ENCODE measurements around the gene PDE4D.

PDE4D gene

GRCh38 chr5:59137846-59138245, 755.7 kb downstream of the PDE4D start:
- no peak for FAIRE-seq
- TF ChIP-seq POLR2A (IDR thresholded peaks at IDR 0.05; ENCODE audit: low read depth, low read length) (no peak), TAF1 (IDR thresholded peaks at IDR 0.05; ENCODE audit: low read depth, low read length) (no peak), POLR2AphosphoS5 (IDR thresholded peaks at IDR 0.05; ENCODE audit: low read depth, low read length) (no peak), PAX5 (IDR thresholded peaks at IDR 0.05; ENCODE audit: insufficient read depth, low read length, severe bottlenecking) (no peak), SPI1 (IDR thresholded peaks at IDR 0.05; ENCODE audit: low read depth, low read length) (no peak), POU2F2 (IDR thresholded peaks at IDR 0.05; ENCODE audit: low read depth, low read length) (no peak)
- no peak for DNase-seq (ENCODE audit: insufficient read length, low spot score)

GRCh38 chr5:59136549-59136948, 757.0 kb downstream of the PDE4D start:
- no peak for FAIRE-seq
- no peak for DNase-seq (ENCODE audit: insufficient read length, low spot score)
- no peak for TF ChIP-seq TAF1 (IDR thresholded peaks at IDR 0.05; ENCODE audit: low read depth, low read length)
- no peak for TF ChIP-seq SPI1 (IDR thresholded peaks at IDR 0.05; ENCODE audit: low read depth, low read length)
- TF ChIP-seq POU2F2 (IDR thresholded peaks at IDR 0.05; ENCODE audit: low read depth, low read length), result no peak
- TF ChIP-seq POLR2AphosphoS5 (IDR thresholded peaks at IDR 0.05; ENCODE audit: low read depth, low read length), result no peak
- TF ChIP-seq PAX5 (IDR thresholded peaks at IDR 0.05; ENCODE audit: insufficient read depth, low read length, severe bottlenecking), result no peak
- TF ChIP-seq POLR2A (IDR thresholded peaks at IDR 0.05; ENCODE audit: low read depth, low read length), result no peak

GRCh38 chr5:59134471-59135163, 758.9 kb downstream of the PDE4D start:
- no peak for TF ChIP-seq TAF1 (IDR thresholded peaks at IDR 0.05; ENCODE audit: low read depth, low read length)
- TF ChIP-seq SPI1 (IDR thresholded peaks at IDR 0.05; ENCODE audit: low read depth, low read length), result no peak
- no peak for TF ChIP-seq POU2F2 (IDR thresholded peaks at IDR 0.05; ENCODE audit: low read depth, low read length)
- TF ChIP-seq PAX5 (IDR thresholded peaks at IDR 0.05; ENCODE audit: insufficient read depth, low read length, severe bottlenecking), result no peak
- no peak for TF ChIP-seq POLR2A (IDR thresholded peaks at IDR 0.05; ENCODE audit: low read depth, low read length)
- TF ChIP-seq POLR2AphosphoS5 (IDR thresholded peaks at IDR 0.05; ENCODE audit: low read depth, low read length), result no peak
- DNase-seq (ENCODE audit: insufficient read length, low spot score) (no peak), FAIRE-seq (no peak)

GRCh38 chr5:59133764-59134261, 759.7 kb downstream of the PDE4D start:
- TF ChIP-seq POLR2AphosphoS5 (IDR thresholded peaks at IDR 0.05; ENCODE audit: low read depth, low read length) (no peak), TAF1 (IDR thresholded peaks at IDR 0.05; ENCODE audit: low read depth, low read length) (no peak), PAX5 (IDR thresholded peaks at IDR 0.05; ENCODE audit: insufficient read depth, low read length, severe bottlenecking) (no peak), POU2F2 (IDR thresholded peaks at IDR 0.05; ENCODE audit: low read depth, low read length) (no peak), POLR2A (IDR thresholded peaks at IDR 0.05; ENCODE audit: low read depth, low read length) (no peak), SPI1 (IDR thresholded peaks at IDR 0.05; ENCODE audit: low read depth, low read length) (no peak)
- DNase-seq (ENCODE audit: insufficient read length, low spot score) (no peak), FAIRE-seq (no peak)

GRCh38 chr5:59132131-59132530, 761.4 kb downstream of the PDE4D start:
- TF ChIP-seq SPI1 (IDR thresholded peaks at IDR 0.05; ENCODE audit: low read depth, low read length) (no peak), POLR2A (IDR thresholded peaks at IDR 0.05; ENCODE audit: low read depth, low read length) (no peak), TAF1 (IDR thresholded peaks at IDR 0.05; ENCODE audit: low read depth, low read length) (no peak), POLR2AphosphoS5 (IDR thresholded peaks at IDR 0.05; ENCODE audit: low read depth, low read length) (no peak), POU2F2 (IDR thresholded peaks at IDR 0.05; ENCODE audit: low read depth, low read length) (no peak), PAX5 (IDR thresholded peaks at IDR 0.05; ENCODE audit: insufficient read depth, low read length, severe bottlenecking) (no peak)
- DNase-seq (ENCODE audit: insufficient read length, low spot score), result no peak
- no peak for FAIRE-seq

GRCh38 chr5:59130431-59130830, 763.1 kb downstream of the PDE4D start:
- DNase-seq (ENCODE audit: insufficient read length, low spot score), result no peak
- no peak for FAIRE-seq
- TF ChIP-seq SPI1 (IDR thresholded peaks at IDR 0.05; ENCODE audit: low read depth, low read length) (no peak), POLR2AphosphoS5 (IDR thresholded peaks at IDR 0.05; ENCODE audit: low read depth, low read length) (no peak), POLR2A (IDR thresholded peaks at IDR 0.05; ENCODE audit: low read depth, low read length) (no peak), TAF1 (IDR thresholded peaks at IDR 0.05; ENCODE audit: low read depth, low read length) (no peak), POU2F2 (IDR thresholded peaks at IDR 0.05; ENCODE audit: low read depth, low read length) (no peak), PAX5 (IDR thresholded peaks at IDR 0.05; ENCODE audit: insufficient read depth, low read length, severe bottlenecking) (no peak)

- FAIRE-seq, result no peak
- DNase-seq (ENCODE audit: insufficient read length, low spot score), result no peak
- TF ChIP-seq POU2F2 (IDR thresholded peaks at IDR 0.05; ENCODE audit: low read depth, low read length) (no peak), POLR2A (IDR thresholded peaks at IDR 0.05; ENCODE audit: low read depth, low read length) (no peak), POLR2AphosphoS5 (IDR thresholded peaks at IDR 0.05; ENCODE audit: low read depth, low read length) (no peak), SPI1 (IDR thresholded peaks at IDR 0.05; ENCODE audit: low read depth, low read length) (no peak), PAX5 (IDR thresholded peaks at IDR 0.05; ENCODE audit: insufficient read depth, low read length, severe bottlenecking) (no peak), TAF1 (IDR thresholded peaks at IDR 0.05; ENCODE audit: low read depth, low read length) (no peak)
Observed at GRCh38 chr5:59128646-59129290, 764.8 kb downstream of the PDE4D start.

GRCh38 chr5:59126708-59127573, 766.6 kb downstream of the PDE4D start:
- no peak for FAIRE-seq
- TF ChIP-seq SPI1 (IDR thresholded peaks at IDR 0.05; ENCODE audit: low read depth, low read length) (0 out of 2 replicates have a peak, but pooled peaks have one; percentile 23), PAX5 (IDR thresholded peaks at IDR 0.05; ENCODE audit: insufficient read depth, low read length, severe bottlenecking) (no peak)
- DNase-seq (ENCODE audit: insufficient read length, low spot score), result no peak
